IMR-90 (cell line): ENCODE measurements around the gene GTF2H4. TPM values are rescaled to one million over a fixed set of nuclear protein-coding genes. Genes with fewer than 3 reads are reported as not detected.

Experiments
- ATAC-seq: fragments of 200-7000 bp; cut with Tn5 transposase; 2 replicates; pipeline ENCODE4 v1.9.1; 2020; ENCODE audit warnings: low read depth, mild to moderate bottlenecking, moderate library complexity
- BruUV-seq: library from RNA; stranded (reverse); fragments of 400-500 nt; replicated peaks from 2 replicates; lab custom pipeline; 2021; lab: Mats Ljungman, UMichigan
- CTCF ChIA-PET: fragments of 300-600 bp; formaldehyde crosslinking; extraction: SDS; loops from one replicate; lab custom pipeline; 2021; ENCODE audit warnings: antibody characterized with exemption; lab: Yijun Ruan, JAX
- POLR2A ChIA-PET: fragments of 300-600 bp; sonication (Branson Sonifier 250); formaldehyde crosslinking; loops from one replicate; lab custom pipeline; 2022; ENCODE audit warnings: antibody characterized with exemption; ENCODE audit not compliant: unreplicated experiment; lab: Charles Lee
- DNase-seq: peaks from one replicate; pipeline ENCODE4 v3.0.0; 2013
- H2AFZ ChIP-seq: replicated peaks from 2 replicates; pipeline ENCODE3; 2013; ENCODE audit warnings: low read length, mild to moderate bottlenecking; ENCODE audit not compliant: poor library complexity
- H2AK5ac ChIP-seq: 2 replicates; pipeline ENCODE4 v1.6.1; 2013; ENCODE audit warnings: low read depth, low read length, inconsistent platforms
- H2AK9ac ChIP-seq: replicated peaks from 2 replicates; pipeline ENCODE3; 2013; ENCODE audit warnings: mild to moderate bottlenecking, low read depth, low read length, moderate library complexity; ENCODE audit not compliant: poor library complexity
- H2BK120ac ChIP-seq: 2 replicates; pipeline ENCODE4 v1.6.1; 2013; ENCODE audit warnings: low read depth, low read length, inconsistent platforms
- H2BK15ac ChIP-seq: 3 replicates; pipeline ENCODE4 v1.6.1; 2013; ENCODE audit warnings: low read depth, low read length, inconsistent platforms
- H2BK20ac ChIP-seq: 2 replicates; pipeline ENCODE4 v1.6.1; 2013; ENCODE audit warnings: low read depth, mild to moderate bottlenecking, inconsistent platforms, low read length, moderate library complexity
- H2BK5ac ChIP-seq: 2 replicates; pipeline ENCODE4 v1.6.1; 2013; ENCODE audit warnings: mild to moderate bottlenecking, low read depth, low read length, inconsistent platforms; ENCODE audit not compliant: poor library complexity, severe bottlenecking
- H3K14ac ChIP-seq: replicated peaks from 2 replicates; pipeline ENCODE4 v1.6.1; 2013; ENCODE audit warnings: low read depth, low read length, inconsistent platforms
- H3K18ac ChIP-seq: 2 replicates; pipeline ENCODE4 v1.6.1; 2013; ENCODE audit warnings: low read depth, low read length, control low read depth
- H3K23ac ChIP-seq: 2 replicates; pipeline ENCODE4 v1.6.1; 2013; ENCODE audit warnings: low read depth, low read length, inconsistent platforms
- H3K27ac ChIP-seq: 2 replicates; pipeline ENCODE4 v1.5.1; 2013; ENCODE audit warnings: mild to moderate bottlenecking, control low read depth, low read length; ENCODE audit not compliant: insufficient read depth
- H3K27me3 ChIP-seq: 2 replicates; pipeline ENCODE4 v1.6.1; 2013; ENCODE audit warnings: low read length; ENCODE audit not compliant: control insufficient read depth, insufficient read depth
- H3K36me3 ChIP-seq: 2 replicates; pipeline ENCODE4 v1.6.1; 2013; ENCODE audit warnings: low read length, mixed read lengths; ENCODE audit not compliant: control insufficient read depth, insufficient read depth
- H3K4ac ChIP-seq: 2 replicates; pipeline ENCODE4 v1.6.1; 2013; ENCODE audit warnings: low read depth, low read length, inconsistent platforms
- H3K4me1 ChIP-seq: 2 replicates; pipeline ENCODE4 v1.6.1; 2013; ENCODE audit warnings: low read length, mixed read lengths; ENCODE audit not compliant: control insufficient read depth, insufficient read depth
- H3K4me2 ChIP-seq: 2 replicates; pipeline ENCODE4 v1.6.1; 2013; ENCODE audit warnings: low read depth, mild to moderate bottlenecking, control low read depth, low read length, moderate library complexity
- H3K4me3 ChIP-seq: 2 replicates; pipeline ENCODE4 v1.5.1; 2013; ENCODE audit warnings: low read depth, mild to moderate bottlenecking, control low read depth, low read length, moderate library complexity; ENCODE audit not compliant: insufficient read depth
- H3K56ac ChIP-seq: 2 replicates; pipeline ENCODE4 v1.6.1; 2013; ENCODE audit warnings: low read length, inconsistent platforms; ENCODE audit not compliant: insufficient read depth; ENCODE audit errors: extremely low read depth
- H3K79me1 ChIP-seq, 2 experiments: 2 replicates each; pipeline ENCODE4 v1.6.1; 2013; ENCODE audit warnings: low read length in 2 of 2, inconsistent platforms in 1 of 2, low read depth in 1 of 2
- H3K9ac ChIP-seq: 2 replicates; pipeline ENCODE4 v1.6.1; 2013; ENCODE audit warnings: low read depth, low read length, control low read depth
- H3K9me1 ChIP-seq: 2 replicates; pipeline ENCODE4 v1.6.1; 2013; ENCODE audit warnings: low read length, inconsistent platforms; ENCODE audit not compliant: insufficient read depth
- H3K9me3 ChIP-seq: 2 replicates; pipeline ENCODE4 v1.6.1; 2013; ENCODE audit warnings: low read length; ENCODE audit not compliant: control insufficient read depth, insufficient read depth
- H4K20me1 ChIP-seq: 2 replicates; pipeline ENCODE4 v1.6.1; 2013; ENCODE audit warnings: low read length, inconsistent platforms; ENCODE audit not compliant: insufficient read depth
- H4K5ac ChIP-seq: 2 replicates; pipeline ENCODE4 v1.6.1; 2013; ENCODE audit warnings: mild to moderate bottlenecking, low read depth, low read length, control low read depth
- H4K8ac ChIP-seq, 2 experiments: 2 replicates each; pipeline ENCODE4 v1.6.1; 2013; ENCODE audit warnings: low read depth in 2 of 2, low read length in 2 of 2, control low read depth in 1 of 2, inconsistent platforms in 1 of 2
- H4K91ac ChIP-seq: 2 replicates; pipeline ENCODE4 v1.6.1; 2013; ENCODE audit warnings: low read depth, low read length, inconsistent platforms; ENCODE audit not compliant: insufficient read depth
- BHLHE40 ChIP-seq: fragments of 150-350 bp; IDR thresholded peaks from 2 replicates; pipeline ENCODE4 v1.6.1; 2016; ENCODE audit warnings: mild to moderate bottlenecking, low read depth, low read length
- CEBPB ChIP-seq: IDR thresholded peaks from 2 replicates; pipeline ENCODE4 v1.6.1; 2012; ENCODE audit warnings: low read depth, low read length, improper control_type of control experiment
- CHD1 ChIP-seq: IDR thresholded peaks from 2 replicates; pipeline ENCODE4 v1.6.1; 2012; ENCODE audit warnings: low read depth, low read length, improper control_type of control experiment
- CTCF ChIP-seq: conservative IDR thresholded peaks from 2 replicates; pipeline ENCODE4 v1.5.1; 2012; ENCODE audit warnings: mild to moderate bottlenecking, low read depth, low read length, improper control_type of control experiment
- ELK1 ChIP-seq: fragments of 150-350 bp; IDR thresholded peaks from 2 replicates; pipeline ENCODE4 v1.6.1; 2016; ENCODE audit warnings: low read depth, mild to moderate bottlenecking, low read length, moderate library complexity, borderline replicate concordance
- FOS ChIP-seq: fragments of 150-350 bp; IDR thresholded peaks from 2 replicates; pipeline ENCODE4 v1.6.1; 2016; ENCODE audit warnings: low read depth, low read length
- MAFK ChIP-seq: IDR thresholded peaks from 2 replicates; pipeline ENCODE4 v1.6.1; 2012; ENCODE audit warnings: low read depth, low read length, improper control_type of control experiment
- MAZ ChIP-seq: IDR thresholded peaks from 2 replicates; pipeline ENCODE4 v1.6.1; 2012; ENCODE audit warnings: low read depth, mild to moderate bottlenecking, low read length, improper control_type of control experiment, moderate library complexity, borderline replicate concordance
- MXI1 ChIP-seq: IDR thresholded peaks from 2 replicates; pipeline ENCODE4 v1.6.1; 2012; ENCODE audit warnings: low read depth, mild to moderate bottlenecking, low read length, moderate library complexity, borderline replicate concordance
- NFE2L2 ChIP-seq: fragments of 150-350 bp; IDR thresholded peaks from 2 replicates; pipeline ENCODE4 v1.6.1; 2016; ENCODE audit warnings: low read depth, mild to moderate bottlenecking, low read length
- POLR2A ChIP-seq: IDR thresholded peaks from 2 replicates; pipeline ENCODE4 v1.6.1; 2012; ENCODE audit warnings: mild to moderate bottlenecking, low read depth, low read length
- RAD21 ChIP-seq: IDR thresholded peaks from 2 replicates; pipeline ENCODE4 v1.6.1; 2012; ENCODE audit warnings: low read length, improper control_type of control experiment
- RCOR1 ChIP-seq: IDR thresholded peaks from 2 replicates; pipeline ENCODE4 v1.6.1; 2012; ENCODE audit warnings: mild to moderate bottlenecking, low read length, improper control_type of control experiment; ENCODE audit not compliant: insufficient replicate concordance
- RFX5 ChIP-seq: IDR thresholded peaks from 2 replicates; pipeline ENCODE4 v1.8.0; 2012; ENCODE audit warnings: low read depth, mild to moderate bottlenecking, low read length, moderate library complexity
- SMC3 ChIP-seq: fragments of 150-350 bp; IDR thresholded peaks from 2 replicates; pipeline ENCODE4 v1.6.1; 2016; ENCODE audit warnings: low read depth, mild to moderate bottlenecking, antibody characterized with exemption, low read length, moderate library complexity
- USF2 ChIP-seq: fragments of 150-350 bp; IDR thresholded peaks from 2 replicates; pipeline ENCODE4 v1.6.1; 2017; ENCODE audit warnings: mild to moderate bottlenecking, antibody characterized with exemption, low read length, low read depth
- WGBS, 2 experiments: methylation state at CpG; one replicate each; pipeline versions ENCODE4 v1.1.5 to v1.1.7; 2013; ENCODE audit warnings: missing lambda C conversion rate in 2 of 2; ENCODE audit not compliant: insufficient read length in 1 of 2; ENCODE audit errors: extremely low coverage in 2 of 2; 5-methylcytosine and 5-hydroxymethylcytosine counted together
- dilution Hi-C: fragments of 300-500 bp; cut with HindIII; formaldehyde crosslinking; loops from one replicate; pipeline ENCODE4 v1.14.3; 2018; ENCODE audit warnings: low sequenced_read_pairs; ENCODE audit not compliant: unreplicated experiment
- in situ Hi-C: fragments of 300-500 bp; cut with MboI; formaldehyde crosslinking; loops from 3 replicates; pipeline ENCODE4 v1.14.3; 2019; ENCODE audit warnings: low sequenced_read_pairs, inconsistent platforms, mixed read lengths
- intact Hi-C: fragments of 100-400 bp; cut with micrococcal nuclease; formaldehyde crosslinking; loops from 2 replicates; pipeline ENCODE4 v1.10.0; 2022
- polyA plus RNA-seq, 3 experiments: library from polyadenylated mRNA; depleted of rRNA; stranded (reverse); fragments of >200 nt; gene quantifications; 2 replicates each; pipeline ENCODE4 v1.2.3, GENCODE V29; 2012; ENCODE audit warnings: low replicate concordance in 1 of 3
- total RNA-seq: library from RNA; depleted of rRNA; stranded (reverse); fragments of >200 nt; gene quantifications from 2 replicates; pipeline ENCODE4 v1.2.3, GENCODE V29; 2012

GTF2H4 gene
- total and polyA plus RNA-seq, 2 of the 4 experiments (the other 2 are of a cell fraction) = 13.4 to 30.8 TPM

GRCh38 chr6:30951907-30952469, 44.0 kb downstream of the GTF2H4 start:
- no peak overlapping the region for H3K18ac ChIP-seq
- H4K5ac ChIP-seq = no peak overlapping the region
- no peak overlapping the region for H2BK5ac ChIP-seq
- H3K4me1 ChIP-seq = no peaks in the 10 kb centered on the region
- TF ChIP-seq BHLHE40 (no peak), ELK1 (no peak), RCOR1 (no peak), MAFK (no peak), RFX5 (no peak), MAZ (no peak), MXI1 (no peak), USF2 (no peak), POLR2A (no peak), RAD21 (no peak), SMC3 (no peak), FOS (no peak), NFE2L2 (no peak), CTCF (no peak), CHD1 (no peak), CEBPB (no peak)
- no peak overlapping the region for H2AK5ac ChIP-seq
- DNase-seq = no peak
- no peak overlapping the region for H3K4me2 ChIP-seq
- no peak overlapping the region for H3K23ac ChIP-seq
- no peak overlapping the region for H2BK20ac ChIP-seq
- no peak overlapping the region for H3K14ac ChIP-seq
- no peak overlapping the region for H2BK15ac ChIP-seq
- no peak overlapping the region for H2BK120ac ChIP-seq
- H4K20me1 ChIP-seq = no peaks in the 10 kb centered on the region
- H2AFZ ChIP-seq = no peak overlapping the region
- H3K9me1 ChIP-seq = peaks cover 6% of the 10 kb centered on the region; the same call in 1 of the 2 replicates
- peaks cover 9% of the 10 kb centered on the region for H3K9me3 ChIP-seq
- no peaks in the 10 kb centered on the region for H3K36me3 ChIP-seq
- dilution Hi-C loops = no loop called here
- H3K9ac ChIP-seq = no peak overlapping the region
- H3K56ac ChIP-seq = no peak overlapping the region
- H3K4me3 ChIP-seq = no peak overlapping the region
- no peak overlapping the region for H2AK9ac ChIP-seq
- intact Hi-C loops = no loop called here
- H3K27me3 ChIP-seq = peaks cover 68% of the 10 kb centered on the region
- no peak overlapping the region for H3K4ac ChIP-seq
- H4K8ac ChIP-seq = no peak overlapping the region
- H4K91ac ChIP-seq = no peak overlapping the region
- ATAC-seq = no peak
- BruUV-seq = no TSS peak
- no peak overlapping the region for H3K27ac ChIP-seq
- no peaks in the 10 kb centered on the region for H3K79me1 ChIP-seq
- ChIA-PET CTCF (no interaction called here), POLR2A (no interaction called here)
- in situ Hi-C loops = no loop called here
- WGBS, 2 experiments = 83% methylated on average over 1 of the region's 5 CpGs; no CpG with 5 or more reads in 1 of the 2 experiments
